Measurements from ENCODE around the gene GMDS. TPM values are rescaled to one million over a fixed set of nuclear protein-coding genes. Genes with fewer than 3 reads are reported as not detected.
A peak's percentile ranks its signal among the peaks of the same experiment; 100 is the strongest.

The GMDS gene
- total and polyA plus RNA-seq, 2 of the 8 experiments (the other 6 are each of a cell fraction or from before 2014, with no cell fraction given): 16.8 to 50.0 TPM

DNA sequence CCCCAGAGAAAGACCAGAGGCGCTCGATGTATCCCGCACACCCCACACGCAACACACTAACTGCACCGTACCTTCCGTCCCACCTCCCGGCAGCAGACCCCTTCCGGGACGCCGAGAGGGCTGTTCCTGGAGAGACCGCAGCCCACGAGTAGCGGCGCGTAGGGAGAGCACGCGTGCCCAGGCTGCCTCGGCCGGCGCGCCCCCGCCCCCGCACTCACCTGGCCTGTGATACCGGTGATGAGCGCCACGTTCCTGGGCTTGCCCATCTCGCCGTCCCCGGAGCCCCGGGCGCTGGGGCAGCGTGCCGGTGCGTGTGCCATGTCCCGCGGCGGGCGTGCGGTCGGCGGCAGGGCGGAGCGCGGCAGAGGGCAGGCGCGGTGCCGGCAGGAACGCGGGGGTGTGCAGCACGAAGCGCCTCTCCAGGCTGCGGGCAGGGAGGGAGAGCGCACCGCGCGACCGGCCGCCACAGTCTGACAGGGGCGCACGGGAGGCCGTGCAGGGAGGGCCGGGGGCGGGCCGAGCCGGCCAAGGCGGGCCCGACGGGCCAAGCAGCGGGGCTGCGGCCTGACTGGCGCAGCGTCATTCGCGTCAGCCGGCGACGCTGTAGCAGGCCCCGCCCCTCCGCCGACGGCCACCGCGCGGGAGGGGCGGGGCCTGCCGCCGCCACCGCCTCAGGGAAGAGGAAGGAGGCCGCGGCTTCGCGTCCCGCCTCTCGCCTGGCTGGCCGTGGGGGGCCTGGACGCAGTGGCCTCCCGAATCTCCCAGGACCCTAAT is at the start of gene GMDS (continued):
- TF ChIP-seq EP300 (IDR thresholded peaks at IDR 0.05; ENCODE audit: borderline replicate concordance in 1 of 2, low read depth in 2 of 2, low read length in 2 of 2): peak in 1 of 2 experiments; percentile 57; a peak in 1 of 3 replicates
- no peak for TF ChIP-seq SAP30 (IDR thresholded peaks at IDR 0.05; ENCODE audit: insufficient read depth, insufficient replicate concordance, low read length)
- TF ChIP-seq RBBP5 (IDR thresholded peaks at IDR 0.05; ENCODE audit: borderline replicate concordance, low read depth, low read length): peak; percentile 91; the same call in 1 of the 2 replicates
- TF ChIP-seq CBX8 (IDR thresholded peaks at IDR 0.05; ENCODE audit: borderline replicate concordance, low read depth, low read length): no peak
- no peak for TF ChIP-seq KDM1A (IDR thresholded peaks at IDR 0.05; ENCODE audit: borderline replicate concordance, low read length)
- TF ChIP-seq RFX5 (IDR thresholded peaks at IDR 0.05; ENCODE audit: borderline replicate concordance, low read depth, low read length): no peak
- TF ChIP-seq, protein P1, sequence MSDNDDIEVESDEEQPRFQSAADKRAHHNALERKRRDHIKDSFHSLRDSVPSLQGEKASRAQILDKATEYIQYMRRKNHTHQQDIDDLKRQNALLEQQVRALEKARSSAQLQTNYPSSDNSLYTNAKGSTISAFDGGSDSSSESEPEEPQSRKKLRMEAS (IDR thresholded peaks at IDR 0.05): peak; percentile 73
- TF ChIP-seq CTBP2 (IDR thresholded peaks at IDR 0.05; ENCODE audit: borderline replicate concordance, insufficient read depth, insufficient read length, low read length): no peak
- TF ChIP-seq POLR2A (IDR thresholded peaks at IDR 0.05; ENCODE audit: control extremely low read depth in 1 of 2, low read depth in 2 of 2, low read length in 2 of 2): no peak; a peak in 1 of 3 replicates
- no peak for TF ChIP-seq EZH2 (IDR thresholded peaks at IDR 0.05; ENCODE audit: low read depth, low read length, severe bottlenecking)
- no peak for TF ChIP-seq SIX5 (IDR thresholded peaks at IDR 0.05; ENCODE audit: low read depth, low read length)
- peak; percentile 69 for TF ChIP-seq ASH2L (IDR thresholded peaks at IDR 0.05; ENCODE audit: low read length)
- no peak for TF ChIP-seq TAF7 (optimal IDR thresholded peaks at IDR 0.05; ENCODE audit: borderline replicate concordance, low read depth, low read length)
- TF ChIP-seq, protein P2, sequence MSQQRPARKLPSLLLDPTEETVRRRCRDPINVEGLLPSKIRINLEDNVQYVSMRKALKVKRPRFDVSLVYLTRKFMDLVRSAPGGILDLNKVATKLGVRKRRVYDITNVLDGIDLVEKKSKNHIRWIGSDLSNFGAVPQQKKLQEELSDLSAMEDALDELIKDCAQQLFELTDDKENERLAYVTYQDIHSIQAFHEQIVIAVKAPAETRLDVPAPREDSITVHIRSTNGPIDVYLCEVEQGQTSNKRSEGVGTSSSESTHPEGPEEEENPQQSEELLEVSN (IDR thresholded peaks at IDR 0.05): peak; percentile 60; the same call in 1 of the 2 replicates
- TF ChIP-seq, protein P3, sequence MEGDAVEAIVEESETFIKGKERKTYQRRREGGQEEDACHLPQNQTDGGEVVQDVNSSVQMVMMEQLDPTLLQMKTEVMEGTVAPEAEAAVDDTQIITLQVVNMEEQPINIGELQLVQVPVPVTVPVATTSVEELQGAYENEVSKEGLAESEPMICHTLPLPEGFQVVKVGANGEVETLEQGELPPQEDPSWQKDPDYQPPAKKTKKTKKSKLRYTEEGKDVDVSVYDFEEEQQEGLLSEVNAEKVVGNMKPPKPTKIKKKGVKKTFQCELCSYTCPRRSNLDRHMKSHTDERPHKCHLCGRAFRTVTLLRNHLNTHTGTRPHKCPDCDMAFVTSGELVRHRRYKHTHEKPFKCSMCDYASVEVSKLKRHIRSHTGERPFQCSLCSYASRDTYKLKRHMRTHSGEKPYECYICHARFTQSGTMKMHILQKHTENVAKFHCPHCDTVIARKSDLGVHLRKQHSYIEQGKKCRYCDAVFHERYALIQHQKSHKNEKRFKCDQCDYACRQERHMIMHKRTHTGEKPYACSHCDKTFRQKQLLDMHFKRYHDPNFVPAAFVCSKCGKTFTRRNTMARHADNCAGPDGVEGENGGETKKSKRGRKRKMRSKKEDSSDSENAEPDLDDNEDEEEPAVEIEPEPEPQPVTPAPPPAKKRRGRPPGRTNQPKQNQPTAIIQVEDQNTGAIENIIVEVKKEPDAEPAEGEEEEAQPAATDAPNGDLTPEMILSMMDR (IDR thresholded peaks at IDR 0.05; ENCODE audit: control extremely low read depth in 1 of 3, insufficient read depth in 1 of 3, low read depth in 1 of 3, low read length in 3 of 3): no peak
- TF ChIP-seq CREB1 (IDR thresholded peaks at IDR 0.05): peak; percentile 90
- TF ChIP-seq BCL11A (IDR thresholded peaks at IDR 0.05; ENCODE audit: low read depth in 2 of 2, low read length in 2 of 2): no peak
